ENCODE data around the gene MRPS34. TPM values are rescaled to one million over a fixed set of nuclear protein-coding genes. Genes with fewer than 3 reads are reported as not detected.

The MRPS34 gene
- total and polyA plus RNA-seq, 10 of the 15 experiments (the other 5 are each of a cell fraction or from before 2014, with no cell fraction given) = 3.6 to 285 (median 147) TPM

DNA sequence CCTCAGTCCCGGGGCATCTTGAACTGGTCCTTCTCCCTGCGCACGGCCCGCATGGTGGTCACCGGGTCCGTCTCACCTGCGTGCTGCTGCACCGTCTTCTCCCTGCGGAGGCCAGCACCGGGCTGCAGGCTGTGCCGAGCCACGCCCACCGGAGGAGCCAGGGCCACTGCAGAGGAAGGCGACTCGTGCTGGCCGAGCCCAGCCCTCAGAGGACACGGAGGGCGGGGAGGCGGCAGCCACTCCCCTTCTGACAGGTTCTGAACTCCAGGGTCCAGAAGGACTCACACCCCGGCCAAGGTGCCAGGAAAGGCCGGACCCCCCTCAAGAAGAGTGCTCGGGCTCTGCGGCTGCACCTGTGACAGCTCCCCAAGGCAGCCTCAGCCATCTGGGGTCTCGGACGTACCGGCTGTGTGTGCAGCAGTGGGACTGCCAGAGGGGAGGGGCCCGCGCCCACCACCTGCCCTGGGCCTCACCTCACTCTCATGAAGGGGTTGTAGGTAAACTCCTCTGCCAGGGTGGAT lies 36.4 kb upstream of the MRPS34 start:
- DNase-seq (ENCODE audit: low read depth, low spot score) (no peak), FAIRE-seq (no peak), ATAC-seq (no peak)
- ChIA-PET RAD21 (ENCODE audit: unreplicated experiment) (no interaction called here), SMC1A (ENCODE audit: uncharacterized antibody, unreplicated experiment) (no interaction called here), POLR2A (no interaction called here), CTCF (no interaction called here)
- in situ Hi-C loops (cut with MboI) (no loop called here), intact Hi-C loops (cut with micrococcal nuclease; ENCODE audit: unreplicated experiment) (no loop called here)
- H3K27me3 ChIP-seq (replicated peaks in 1 of 2; ENCODE audit: control insufficient read depth in 2 of 2, insufficient read depth in 2 of 2, low read length in 1 of 2) = no peaks in the 10 kb centered on the region
- H3K9me3 ChIP-seq (replicated peaks; ENCODE audit: control insufficient read depth, insufficient read depth, low read length) = no peaks in the 10 kb centered on the region; the same call in 2 of the 3 replicates
- H3K4me2 ChIP-seq (ENCODE audit: control insufficient read depth, insufficient read depth) = no peak overlapping the region
- no peak overlapping the region for H2AFZ ChIP-seq (ENCODE audit: control insufficient read depth, low read depth, low read length)
- 88% methylated on average over 25 of the region's 28 CpGs for WGBS (ENCODE audit: insufficient coverage, insufficient replicate concordance, low lambda C conversion rate, missing lambda C conversion rate)
- H3K36me3 ChIP-seq (ENCODE audit: control insufficient read depth in 2 of 2, insufficient read depth in 2 of 2, low read length in 1 of 2) = peaks cover 0 to 1% of the 10 kb centered on the region in 2 experiments; a peak in 3 of 4 replicates
- no peak for TF ChIP-seq CBX5 (IDR thresholded peaks at IDR 0.05; ENCODE audit: low read depth)
- TF ChIP-seq HDAC2 (IDR thresholded peaks at IDR 0.05) = no peak
- TF ChIP-seq SMARCA5 (IDR thresholded peaks at IDR 0.05) = no peak
- no peak for TF ChIP-seq NFYA (IDR thresholded peaks at IDR 0.05; ENCODE audit: borderline replicate concordance, low read depth, low read length)
- TF ChIP-seq EED (IDR thresholded peaks at IDR 0.05; ENCODE audit: low read depth) = no peak
- TF ChIP-seq, protein P1, sequence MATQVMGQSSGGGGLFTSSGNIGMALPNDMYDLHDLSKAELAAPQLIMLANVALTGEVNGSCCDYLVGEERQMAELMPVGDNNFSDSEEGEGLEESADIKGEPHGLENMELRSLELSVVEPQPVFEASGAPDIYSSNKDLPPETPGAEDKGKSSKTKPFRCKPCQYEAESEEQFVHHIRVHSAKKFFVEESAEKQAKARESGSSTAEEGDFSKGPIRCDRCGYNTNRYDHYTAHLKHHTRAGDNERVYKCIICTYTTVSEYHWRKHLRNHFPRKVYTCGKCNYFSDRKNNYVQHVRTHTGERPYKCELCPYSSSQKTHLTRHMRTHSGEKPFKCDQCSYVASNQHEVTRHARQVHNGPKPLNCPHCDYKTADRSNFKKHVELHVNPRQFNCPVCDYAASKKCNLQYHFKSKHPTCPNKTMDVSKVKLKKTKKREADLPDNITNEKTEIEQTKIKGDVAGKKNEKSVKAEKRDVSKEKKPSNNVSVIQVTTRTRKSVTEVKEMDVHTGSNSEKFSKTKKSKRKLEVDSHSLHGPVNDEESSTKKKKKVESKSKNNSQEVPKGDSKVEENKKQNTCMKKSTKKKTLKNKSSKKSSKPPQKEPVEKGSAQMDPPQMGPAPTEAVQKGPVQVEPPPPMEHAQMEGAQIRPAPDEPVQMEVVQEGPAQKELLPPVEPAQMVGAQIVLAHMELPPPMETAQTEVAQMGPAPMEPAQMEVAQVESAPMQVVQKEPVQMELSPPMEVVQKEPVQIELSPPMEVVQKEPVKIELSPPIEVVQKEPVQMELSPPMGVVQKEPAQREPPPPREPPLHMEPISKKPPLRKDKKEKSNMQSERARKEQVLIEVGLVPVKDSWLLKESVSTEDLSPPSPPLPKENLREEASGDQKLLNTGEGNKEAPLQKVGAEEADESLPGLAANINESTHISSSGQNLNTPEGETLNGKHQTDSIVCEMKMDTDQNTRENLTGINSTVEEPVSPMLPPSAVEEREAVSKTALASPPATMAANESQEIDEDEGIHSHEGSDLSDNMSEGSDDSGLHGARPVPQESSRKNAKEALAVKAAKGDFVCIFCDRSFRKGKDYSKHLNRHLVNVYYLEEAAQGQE (IDR thresholded peaks at IDR 0.05; ENCODE audit: low read depth, low read length) = no peak
- TF ChIP-seq STAT1 (conservative IDR thresholded peaks at IDR 0.05) = no peak
- no peak for TF ChIP-seq BMI1 (IDR thresholded peaks at IDR 0.05; ENCODE audit: borderline replicate concordance)
- TF ChIP-seq, protein P2, sequence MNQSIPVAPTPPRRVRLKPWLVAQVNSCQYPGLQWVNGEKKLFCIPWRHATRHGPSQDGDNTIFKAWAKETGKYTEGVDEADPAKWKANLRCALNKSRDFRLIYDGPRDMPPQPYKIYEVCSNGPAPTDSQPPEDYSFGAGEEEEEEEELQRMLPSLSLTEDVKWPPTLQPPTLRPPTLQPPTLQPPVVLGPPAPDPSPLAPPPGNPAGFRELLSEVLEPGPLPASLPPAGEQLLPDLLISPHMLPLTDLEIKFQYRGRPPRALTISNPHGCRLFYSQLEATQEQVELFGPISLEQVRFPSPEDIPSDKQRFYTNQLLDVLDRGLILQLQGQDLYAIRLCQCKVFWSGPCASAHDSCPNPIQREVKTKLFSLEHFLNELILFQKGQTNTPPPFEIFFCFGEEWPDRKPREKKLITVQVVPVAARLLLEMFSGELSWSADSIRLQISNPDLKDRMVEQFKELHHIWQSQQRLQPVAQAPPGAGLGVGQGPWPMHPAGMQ (IDR thresholded peaks at IDR 0.05; ENCODE audit: borderline replicate concordance) = no peak
- TF ChIP-seq RFX5 (IDR thresholded peaks at IDR 0.05; ENCODE audit: low read depth, low read length) = no peak
- no peak for TF ChIP-seq IKZF2 (IDR thresholded peaks at IDR 0.05)
- TF ChIP-seq GATAD2B (conservative IDR thresholded peaks at IDR 0.05; ENCODE audit: low read depth) = no peak
- TF ChIP-seq, protein P3, sequence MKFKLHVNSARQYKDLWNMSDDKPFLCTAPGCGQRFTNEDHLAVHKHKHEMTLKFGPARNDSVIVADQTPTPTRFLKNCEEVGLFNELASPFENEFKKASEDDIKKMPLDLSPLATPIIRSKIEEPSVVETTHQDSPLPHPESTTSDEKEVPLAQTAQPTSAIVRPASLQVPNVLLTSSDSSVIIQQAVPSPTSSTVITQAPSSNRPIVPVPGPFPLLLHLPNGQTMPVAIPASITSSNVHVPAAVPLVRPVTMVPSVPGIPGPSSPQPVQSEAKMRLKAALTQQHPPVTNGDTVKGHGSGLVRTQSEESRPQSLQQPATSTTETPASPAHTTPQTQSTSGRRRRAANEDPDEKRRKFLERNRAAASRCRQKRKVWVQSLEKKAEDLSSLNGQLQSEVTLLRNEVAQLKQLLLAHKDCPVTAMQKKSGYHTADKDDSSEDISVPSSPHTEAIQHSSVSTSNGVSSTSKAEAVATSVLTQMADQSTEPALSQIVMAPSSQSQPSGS (IDR thresholded peaks at IDR 0.05; ENCODE audit: low read length) = no peak
- no TSS peak for BruUV-seq (replicated peaks)
- no peaks in the 10 kb centered on the region for H4K20me1 ChIP-seq (ENCODE audit: control insufficient read depth, insufficient read depth)
- H3K9ac ChIP-seq (ENCODE audit: control insufficient read depth, insufficient read depth, low read length) = no peak overlapping the region
- no peak overlapping the region for H3K27ac ChIP-seq (ENCODE audit: control insufficient read depth, insufficient read depth)
- no peak overlapping the region for H3K4me3 ChIP-seq
- H3K79me2 ChIP-seq (ENCODE audit: control insufficient read depth, insufficient read depth, low read length) = no peaks in the 10 kb centered on the region
- H3K4me1 ChIP-seq (ENCODE audit: control insufficient read depth, insufficient read depth, low read length) = no peaks in the 10 kb centered on the region

All from GM12878 (cell line).